Activated CD8-positive, alpha-beta T cell treated with anti-CD3 and anti-CD28 coated beads for 36 hours (primary cell): ENCODE measurements around the gene KCNK15. TPM values are rescaled to one million over a fixed set of nuclear protein-coding genes. Genes with fewer than 3 reads are reported as not detected.

Source experiments
- ATAC-seq: fragments of 200-7000 bp; cut with Tn5 transposase; one replicate; pipeline ENCODE4 v1.10.0; 2021; ENCODE audit warnings: mild to moderate bottlenecking, moderate library complexity
- CTCF ChIA-PET: fragments of 350-600 bp; sonication (Branson Sonifier 250); formaldehyde crosslinking; loops from one replicate; lab custom pipeline; 2021; ENCODE audit warnings: antibody characterized with exemption; lab: Charles Lee
- POLR2A ChIA-PET: fragments of 350-600 bp; sonication (Branson Sonifier 250); formaldehyde crosslinking; loops from one replicate; lab custom pipeline; 2021; ENCODE audit warnings: antibody characterized with exemption; lab: Charles Lee
- DNase-seq: peaks from one replicate; pipeline ENCODE4 v3.0.0-alpha.2; 2020
- H3K27ac Mint-ChIP-seq: one replicate; pipeline ENCODE4 v1.8.0; 2021; ENCODE audit warnings: mild to moderate bottlenecking, mixed read lengths
- H3K27me3 Mint-ChIP-seq: one replicate; pipeline ENCODE4 v1.8.0; 2021; ENCODE audit warnings: mixed read lengths
- H3K36me3 Mint-ChIP-seq: one replicate; pipeline ENCODE4 v1.8.0; 2021; ENCODE audit warnings: low read depth, mixed read lengths
- H3K4me1 Mint-ChIP-seq: one replicate; pipeline ENCODE4 v1.8.0; 2021; ENCODE audit warnings: low read depth, mixed read lengths
- H3K4me3 Mint-ChIP-seq: one replicate; pipeline ENCODE4 v1.8.0; 2021; ENCODE audit warnings: mild to moderate bottlenecking, moderate library complexity, mixed read lengths
- H3K9me3 Mint-ChIP-seq: one replicate; pipeline ENCODE4 v1.8.0; 2021; ENCODE audit warnings: mixed read lengths
- intact Hi-C: fragments of 100-400 bp; cut with micrococcal nuclease; formaldehyde crosslinking; loops from one replicate; pipeline ENCODE4 v1.10.0; 2022
- total RNA-seq, 2 experiments: library from RNA; stranded (reverse); gene quantifications; one replicate each; pipeline ENCODE4 v1.2.3, GENCODE V29; 2021
- TF ChIP-seq, protein P1 (sequence below): fragments of 200-600 bp; IDR thresholded peaks from one replicate; pipeline ENCODE4 v1.8.0; 2022; ENCODE audit warnings: antibody characterized with exemption, mild to moderate bottlenecking

The KCNK15 gene
- total RNA-seq, 2 experiments from 2014 or later = 0.25 to 0.29 TPM

DNA sequence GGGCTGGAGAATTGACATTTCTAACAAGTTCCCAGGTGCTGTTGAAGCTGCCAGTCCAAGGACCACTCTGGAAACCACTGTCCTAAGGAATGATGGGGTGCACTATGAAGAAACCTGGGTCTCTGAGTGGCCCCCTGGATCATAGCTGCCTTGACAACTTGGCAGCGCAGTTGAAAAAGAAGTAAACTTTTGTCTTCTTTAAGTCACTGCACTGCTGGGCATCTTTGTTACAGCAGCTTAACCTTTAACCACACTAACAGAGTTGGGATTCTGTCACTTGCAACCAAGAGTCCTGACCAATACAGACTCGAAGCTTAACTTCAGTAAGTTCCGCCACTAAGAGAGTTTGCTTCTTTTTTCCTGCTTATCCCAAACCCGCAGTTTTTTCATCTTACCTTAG is 8.5 kb upstream of the KCNK15 start:
- ChIA-PET POLR2A (no interaction called here), CTCF (interaction anchor here (1.5 to 9.5 kb wide), 3 partner anchors 10 to 557 kb away, joined by 4 to 57 read pairs (median 10); no protein-coding TSS in a partner anchor)
- H3K27ac Mint-ChIP-seq = no peak overlapping the region
- no peak overlapping the region for H3K4me3 Mint-ChIP-seq
- no peak for DNase-seq
- H3K27me3 Mint-ChIP-seq = no peaks in the 10 kb centered on the region
- H3K36me3 Mint-ChIP-seq = no peaks in the 10 kb centered on the region
- H3K4me1 Mint-ChIP-seq = peaks cover 21% of the 10 kb centered on the region
- ATAC-seq = no peak
- TF ChIP-seq, protein P1, sequence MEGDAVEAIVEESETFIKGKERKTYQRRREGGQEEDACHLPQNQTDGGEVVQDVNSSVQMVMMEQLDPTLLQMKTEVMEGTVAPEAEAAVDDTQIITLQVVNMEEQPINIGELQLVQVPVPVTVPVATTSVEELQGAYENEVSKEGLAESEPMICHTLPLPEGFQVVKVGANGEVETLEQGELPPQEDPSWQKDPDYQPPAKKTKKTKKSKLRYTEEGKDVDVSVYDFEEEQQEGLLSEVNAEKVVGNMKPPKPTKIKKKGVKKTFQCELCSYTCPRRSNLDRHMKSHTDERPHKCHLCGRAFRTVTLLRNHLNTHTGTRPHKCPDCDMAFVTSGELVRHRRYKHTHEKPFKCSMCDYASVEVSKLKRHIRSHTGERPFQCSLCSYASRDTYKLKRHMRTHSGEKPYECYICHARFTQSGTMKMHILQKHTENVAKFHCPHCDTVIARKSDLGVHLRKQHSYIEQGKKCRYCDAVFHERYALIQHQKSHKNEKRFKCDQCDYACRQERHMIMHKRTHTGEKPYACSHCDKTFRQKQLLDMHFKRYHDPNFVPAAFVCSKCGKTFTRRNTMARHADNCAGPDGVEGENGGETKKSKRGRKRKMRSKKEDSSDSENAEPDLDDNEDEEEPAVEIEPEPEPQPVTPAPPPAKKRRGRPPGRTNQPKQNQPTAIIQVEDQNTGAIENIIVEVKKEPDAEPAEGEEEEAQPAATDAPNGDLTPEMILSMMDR = no peak
- peaks cover 4% of the 10 kb centered on the region for H3K9me3 Mint-ChIP-seq
- intact Hi-C loops = no loop called here

DNA sequence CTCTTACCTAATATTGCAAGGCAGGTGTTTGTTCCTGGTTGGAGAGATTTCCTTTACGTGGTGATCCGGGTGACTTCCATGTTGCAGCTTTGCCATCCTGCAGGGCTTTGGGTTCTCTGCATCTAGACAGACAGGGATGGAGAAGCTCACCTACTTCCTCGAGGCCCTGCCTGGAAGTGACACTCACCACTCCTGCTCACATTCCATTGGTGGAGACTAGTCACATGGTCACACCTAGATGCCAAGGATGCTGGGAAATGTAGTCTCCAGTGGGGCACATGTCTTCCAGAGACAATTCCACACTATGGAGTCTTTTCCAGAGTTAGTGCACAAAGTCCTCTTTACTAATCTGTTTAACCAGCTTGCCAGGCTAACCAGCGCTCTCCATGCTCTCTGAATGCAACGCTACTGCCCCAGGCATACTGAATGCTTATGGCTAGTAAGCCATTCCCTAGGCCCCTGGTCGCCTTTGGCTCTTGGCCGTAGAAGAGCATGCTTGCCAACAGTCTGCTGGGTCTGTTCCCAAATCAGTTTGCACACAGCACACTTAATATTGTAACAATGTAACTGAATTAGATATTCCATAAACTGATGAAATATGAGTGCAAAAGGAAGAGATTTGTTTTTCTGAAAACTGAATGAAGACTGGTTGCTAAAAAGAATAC is 6.7 kb upstream of the KCNK15 start:
- Mint-ChIP-seq H3K36me3 (no peaks in the 10 kb centered on the region), H3K27ac (no peak overlapping the region), H3K9me3 (peaks cover 4% of the 10 kb centered on the region), H3K4me3 (peak overlapping the region; percentile 57), H3K4me1 (peaks cover 10% of the 10 kb centered on the region), H3K27me3 (no peaks in the 10 kb centered on the region)
- POLR2A ChIA-PET = no interaction called here
- peak; percentile 78 for DNase-seq
- intact Hi-C loops = no loop called here
- ATAC-seq = peak; percentile 83
- TF ChIP-seq, protein P1 = no peak
- CTCF ChIA-PET = interaction anchor here (1.0 to 9.5 kb wide), 3 partner anchors 8 to 149 kb away, joined by 3 to 57 read pairs (median 5); no protein-coding TSS in a partner anchor

DNA sequence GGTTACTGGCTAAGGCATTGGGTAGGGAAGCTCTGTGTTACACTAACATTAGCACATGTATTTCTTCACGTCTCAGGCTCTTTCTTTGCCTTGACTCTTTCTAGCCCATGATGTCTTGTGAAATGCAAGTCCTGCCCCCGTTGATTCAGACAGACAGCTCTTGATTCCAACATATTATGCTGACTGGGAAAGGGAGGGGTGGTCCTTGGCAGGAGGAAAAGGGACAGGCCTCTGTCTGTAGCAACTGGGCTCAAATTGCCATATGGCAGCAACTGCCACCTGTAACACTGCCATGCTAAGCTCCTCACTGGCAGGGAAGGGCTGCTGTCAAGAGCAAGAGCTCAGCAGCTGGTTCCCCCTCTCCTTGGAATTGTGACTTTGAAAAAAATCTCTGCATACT is 5.7 kb upstream of the KCNK15 start:
- TF ChIP-seq, protein P1 = no peak
- ChIA-PET POLR2A (no interaction called here), CTCF (interaction anchor here (9.5 kb wide), 1 partner anchor 56 kb away, joined by 57 read pairs; no protein-coding TSS in a partner anchor)
- Mint-ChIP-seq H3K36me3 (no peaks in the 10 kb centered on the region), H3K4me1 (peaks cover 10% of the 10 kb centered on the region), H3K4me3 (no peak overlapping the region), H3K9me3 (peaks cover 4% of the 10 kb centered on the region), H3K27me3 (peaks cover 3% of the 10 kb centered on the region), H3K27ac (no peak overlapping the region)
- no peak for ATAC-seq
- no peak for DNase-seq
- intact Hi-C loops = no loop called here

DNA sequence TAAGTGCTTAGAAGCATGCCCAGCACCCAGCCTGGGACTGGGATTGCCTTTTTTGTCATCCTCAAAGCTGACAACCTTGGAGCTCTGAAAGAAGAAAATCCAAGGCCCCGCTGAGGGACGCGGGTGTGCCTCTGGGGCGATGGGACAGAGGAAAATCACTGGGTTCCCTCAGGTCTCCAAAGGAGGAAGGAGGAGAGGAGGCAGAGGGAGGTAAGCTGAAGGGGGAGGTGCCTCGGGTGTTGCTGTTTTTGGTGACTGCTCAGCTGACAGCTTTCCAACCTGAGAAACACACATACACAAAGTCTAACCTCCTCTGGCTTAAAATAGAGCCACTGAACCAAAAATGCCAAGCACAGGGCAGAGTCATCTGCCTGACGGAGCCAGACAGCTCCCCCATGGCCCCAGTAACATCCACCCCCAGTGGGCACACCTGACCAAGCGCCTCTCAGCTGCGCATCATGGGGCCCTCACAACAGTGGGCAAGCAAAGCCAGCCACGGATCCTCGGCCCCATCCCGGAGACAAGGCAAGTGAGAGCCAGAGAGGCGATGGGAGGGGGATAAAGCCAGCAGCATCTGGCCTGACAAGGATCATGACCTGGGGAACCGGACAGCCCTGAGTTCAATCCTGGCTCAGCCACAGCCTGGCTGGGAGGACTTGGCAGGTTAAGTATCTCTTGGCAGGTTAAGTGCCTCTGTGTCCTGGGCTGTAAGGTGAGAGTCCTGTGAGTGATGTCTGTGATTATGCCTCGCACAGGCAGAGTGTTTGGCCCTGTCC is 3.2 kb upstream of the KCNK15 start:
- POLR2A ChIA-PET = no interaction called here

More for the DNA sequence above, 3.2 kb upstream of the KCNK15 start:
- ATAC-seq = no peak
- peaks cover 16% of the 10 kb centered on the region for H3K27me3 Mint-ChIP-seq
- no peak overlapping the region for H3K27ac Mint-ChIP-seq
- peaks cover 8% of the 10 kb centered on the region for H3K4me1 Mint-ChIP-seq
- H3K9me3 Mint-ChIP-seq = no peaks in the 10 kb centered on the region
- CTCF ChIA-PET = interaction anchor here (1.5 to 9.5 kb wide), 2 partner anchors 10 to 58 kb away, joined by 8 to 57 read pairs; no protein-coding TSS in a partner anchor
- H3K36me3 Mint-ChIP-seq = no peaks in the 10 kb centered on the region
- intact Hi-C loops = no loop called here
- H3K4me3 Mint-ChIP-seq = no peak overlapping the region
- no peak for DNase-seq
- TF ChIP-seq, protein P1 = no peak
